CD4-positive, CD25-positive, alpha-beta regulatory T cell (primary cell): ENCODE measurements around the gene STH. TPM values are rescaled to one million over a fixed set of nuclear protein-coding genes. Genes with fewer than 3 reads are reported as not detected.
A peak's percentile ranks its signal among the peaks of the same experiment; 100 is the strongest.

Experiments used
- ATAC-seq, 2 donors: fragments of 150-1000 bp; cut with Tn5 transposase; one replicate each; pipeline ENCODE4 v1.10.0; 2021; ENCODE audit warnings: low read depth in 2 of 2, moderate number of reproducible peaks in 2 of 2, moderate library complexity in 1 of 2
- DNase-seq, 3 donors: peaks; one replicate each; pipeline versions ENCODE4 v3.0.0 to v3.0.0-alpha.2; 2012 to 2022; ENCODE audit warnings: mixed read lengths in 1 of 3
- H3K27ac ChIP-seq: one replicate; pipeline ENCODE4 v1.7.0; 2013; ENCODE audit warnings: mild to moderate bottlenecking, low read length; ENCODE audit not compliant: insufficient read depth, poor library complexity, severe bottlenecking
- H3K27me3 ChIP-seq: one replicate; pipeline ENCODE4 v1.7.0; 2013; ENCODE audit warnings: low read length; ENCODE audit not compliant: control insufficient read depth, insufficient read depth
- H3K36me3 ChIP-seq: one replicate; pipeline ENCODE4 v1.7.0; 2013; ENCODE audit warnings: mild to moderate bottlenecking, low read length, moderate library complexity; ENCODE audit not compliant: control insufficient read depth, insufficient read depth
- H3K4me1 ChIP-seq: 2 replicates; pipeline ENCODE4 v1.7.0; 2013; ENCODE audit warnings: mild to moderate bottlenecking, low read length; ENCODE audit not compliant: insufficient read depth, control insufficient read depth, poor library complexity, severe bottlenecking
- H3K4me3 ChIP-seq: one replicate; pipeline ENCODE4 v1.7.0; 2013; ENCODE audit warnings: low read depth, mild to moderate bottlenecking, low read length, moderate library complexity
- H3K9me3 ChIP-seq, 2 experiments: 1 replicate in 1 of 2; 2 replicates in 1 of 2; pipeline ENCODE4 v1.7.0; 2013; ENCODE audit warnings: low read length in 2 of 2, mild to moderate bottlenecking in 1 of 2, moderate library complexity in 1 of 2; ENCODE audit not compliant: control insufficient read depth in 2 of 2
- H3K27ac Mint-ChIP-seq, 3 donors: one replicate each; pipeline ENCODE4 v1.8.0; 2020 to 2022; ENCODE audit warnings: mild to moderate bottlenecking in 3 of 3, mixed read lengths in 3 of 3, moderate library complexity in 2 of 3
- H3K27me3 Mint-ChIP-seq: one replicate; pipeline ENCODE4 v1.8.0; 2022; ENCODE audit warnings: mild to moderate bottlenecking, mixed read lengths
- H3K36me3 Mint-ChIP-seq: one replicate; pipeline ENCODE4 v1.8.0; 2020; ENCODE audit warnings: mixed read lengths
- H3K4me1 Mint-ChIP-seq, 4 donors: one replicate each; pipeline ENCODE4 v1.8.0; 2020 to 2022; ENCODE audit warnings: mixed read lengths in 4 of 4, mild to moderate bottlenecking in 1 of 4
- H3K4me3 Mint-ChIP-seq, 4 donors: one replicate each; pipeline ENCODE4 v1.8.0; 2020 to 2022; ENCODE audit warnings: mild to moderate bottlenecking in 4 of 4, mixed read lengths in 4 of 4, moderate library complexity in 3 of 4
- H3K9me3 Mint-ChIP-seq, 7 donors: one replicate each; pipeline ENCODE4 v1.8.0; 2020 to 2022; ENCODE audit warnings: mixed read lengths in 7 of 7, mild to moderate bottlenecking in 3 of 7, moderate library complexity in 2 of 7
- polyA plus RNA-seq, 4 donors: library from polyadenylated mRNA; unstranded; fragments of 300-500 nt; fragmentation: Illumina TruSeq; gene quantifications; one replicate each; pipeline ENCODE4 v1.2.3, GENCODE V29; 2021
- total RNA-seq: library from RNA; stranded (reverse); gene quantifications from one replicate; pipeline ENCODE4 v1.2.3, GENCODE V29; 2022

Gene STH
- total and polyA plus RNA-seq, 5 donors from 2014 or later: not detected

GRCh38 chr17:45980855-45981254 lies 18.2 kb upstream of the STH start:
- H3K4me3 ChIP-seq: no peak overlapping the region
- H3K27ac Mint-ChIP-seq: no peak overlapping the region
- H3K36me3 Mint-ChIP-seq: no peaks in the 10 kb centered on the region
- DNase-seq: no peak
- ATAC-seq: no peak
- no peaks in the 10 kb centered on the region for H3K36me3 ChIP-seq
- no peak overlapping the region for H3K27ac ChIP-seq
- H3K27me3 ChIP-seq: no peaks in the 10 kb centered on the region
- H3K4me1 Mint-ChIP-seq: no peaks in the 10 kb centered on the region
- H3K9me3 ChIP-seq: no peaks in the 10 kb centered on the region
- H3K4me1 ChIP-seq: no peaks in the 10 kb centered on the region
- no peak overlapping the region for H3K4me3 Mint-ChIP-seq
- no peaks in the 10 kb centered on the region for H3K9me3 Mint-ChIP-seq
- H3K27me3 Mint-ChIP-seq: peaks cover 13% of the 10 kb centered on the region

DNA sequence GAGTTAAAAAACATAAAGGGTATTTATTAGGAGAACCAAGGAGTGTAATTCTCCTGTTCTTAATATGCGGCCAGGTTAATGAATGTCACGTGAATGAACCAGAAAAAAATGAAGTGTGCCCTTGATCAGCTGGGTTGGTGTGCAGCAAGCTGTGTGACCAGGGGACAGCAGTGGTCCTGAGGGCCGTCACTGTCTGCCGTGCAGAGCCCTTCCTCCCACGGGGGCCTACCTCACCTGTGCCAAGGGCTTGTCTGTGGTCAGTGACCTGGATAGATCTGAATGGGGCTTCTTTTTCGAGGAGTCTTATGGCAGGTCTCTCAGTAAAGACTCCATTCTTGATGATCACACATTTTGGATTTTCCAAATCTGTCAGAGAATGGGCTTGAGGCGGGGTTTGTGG lies 17.7 kb upstream of the STH start:
- H3K27me3 Mint-ChIP-seq: peaks cover 15% of the 10 kb centered on the region
- Histone ChIP-seq H3K36me3 (no peaks in the 10 kb centered on the region), H3K27me3 (no peaks in the 10 kb centered on the region), H3K9me3 (no peaks in the 10 kb centered on the region), H3K27ac (no peak overlapping the region), H3K4me3 (no peak overlapping the region), H3K4me1 (no peaks in the 10 kb centered on the region)
- no peaks in the 10 kb centered on the region for H3K4me1 Mint-ChIP-seq
- no peaks in the 10 kb centered on the region for H3K9me3 Mint-ChIP-seq
- ATAC-seq (no peak), DNase-seq (no peak)
- peak overlapping the region in 1 of 3 donors; percentile 40 for H3K27ac Mint-ChIP-seq
- no peak overlapping the region for H3K4me3 Mint-ChIP-seq
- no peaks in the 10 kb centered on the region for H3K36me3 Mint-ChIP-seq

GRCh38 chr17:45982791-45983613 lies 16.0 kb upstream of the STH start:
- H3K9me3 Mint-ChIP-seq: no peaks in the 10 kb centered on the region
- Histone ChIP-seq H3K27me3 (no peaks in the 10 kb centered on the region), H3K9me3 (no peaks in the 10 kb centered on the region), H3K4me1 (no peaks in the 10 kb centered on the region), H3K4me3 (no peak overlapping the region), H3K36me3 (no peaks in the 10 kb centered on the region), H3K27ac (no peak overlapping the region)
- H3K36me3 Mint-ChIP-seq: no peaks in the 10 kb centered on the region
- peaks cover 15% of the 10 kb centered on the region for H3K27me3 Mint-ChIP-seq
- DNase-seq (no peak), ATAC-seq (no peak)
- no peak overlapping the region for H3K27ac Mint-ChIP-seq
- H3K4me1 Mint-ChIP-seq: no peaks in the 10 kb centered on the region
- H3K4me3 Mint-ChIP-seq: no peak overlapping the region

- Mint-ChIP-seq H3K4me1 (no peaks in the 10 kb centered on the region), H3K36me3 (no peaks in the 10 kb centered on the region), H3K4me3 (no peak overlapping the region), H3K27ac (peak overlapping the region in 1 of 3 donors; percentile 43), H3K9me3 (no peaks in the 10 kb centered on the region), H3K27me3 (peaks cover 15% of the 10 kb centered on the region)
- H3K36me3 ChIP-seq: no peaks in the 10 kb centered on the region
- H3K4me3 ChIP-seq: no peak overlapping the region
- no peaks in the 10 kb centered on the region for H3K27me3 ChIP-seq
- DNase-seq: no peak
- no peaks in the 10 kb centered on the region for H3K4me1 ChIP-seq
- H3K9me3 ChIP-seq: no peaks in the 10 kb centered on the region
- no peak for ATAC-seq
- H3K27ac ChIP-seq: no peak overlapping the region
These were observed 15.3 kb upstream of the STH start for GRCh38 chr17:45983614-45984310.

GRCh38 chr17:45984368-45984767 lies 14.7 kb upstream of the STH start:
- Mint-ChIP-seq H3K27ac (no peak overlapping the region), H3K36me3 (no peaks in the 10 kb centered on the region), H3K27me3 (peaks cover 10% of the 10 kb centered on the region), H3K9me3 (no peaks in the 10 kb centered on the region), H3K4me3 (no peak overlapping the region), H3K4me1 (no peaks in the 10 kb centered on the region)
- Histone ChIP-seq H3K27ac (no peak overlapping the region), H3K36me3 (no peaks in the 10 kb centered on the region), H3K4me1 (no peaks in the 10 kb centered on the region), H3K9me3 (no peaks in the 10 kb centered on the region), H3K4me3 (no peak overlapping the region), H3K27me3 (no peaks in the 10 kb centered on the region)
- ATAC-seq: no peak
- no peak for DNase-seq

GRCh38 chr17:45985447-45985846 lies 13.6 kb upstream of the STH start:
- Mint-ChIP-seq H3K4me3 (no peak overlapping the region), H3K27ac (no peak overlapping the region), H3K36me3 (no peaks in the 10 kb centered on the region), H3K4me1 (no peaks in the 10 kb centered on the region), H3K27me3 (peaks cover 10% of the 10 kb centered on the region), H3K9me3 (no peaks in the 10 kb centered on the region)
- Histone ChIP-seq H3K27me3 (no peaks in the 10 kb centered on the region), H3K4me1 (no peaks in the 10 kb centered on the region), H3K4me3 (no peak overlapping the region), H3K27ac (no peak overlapping the region), H3K36me3 (no peaks in the 10 kb centered on the region), H3K9me3 (no peaks in the 10 kb centered on the region)
- no peak for DNase-seq
- no peak for ATAC-seq

GRCh38 chr17:45986056-45986455 lies 13.0 kb upstream of the STH start:
- Mint-ChIP-seq H3K36me3 (no peaks in the 10 kb centered on the region), H3K27me3 (peaks cover 10% of the 10 kb centered on the region), H3K4me1 (no peaks in the 10 kb centered on the region), H3K9me3 (peaks cover 0 to 3% (median 0%) of the 10 kb centered on the region in 7 donors), H3K27ac (no peak overlapping the region), H3K4me3 (no peak overlapping the region)
- H3K36me3 ChIP-seq: no peaks in the 10 kb centered on the region
- DNase-seq (no peak), ATAC-seq (no peak)
- no peak overlapping the region for H3K4me3 ChIP-seq
- H3K4me1 ChIP-seq: no peaks in the 10 kb centered on the region
- H3K9me3 ChIP-seq: no peaks in the 10 kb centered on the region
- no peak overlapping the region for H3K27ac ChIP-seq
- no peaks in the 10 kb centered on the region for H3K27me3 ChIP-seq

DNA sequence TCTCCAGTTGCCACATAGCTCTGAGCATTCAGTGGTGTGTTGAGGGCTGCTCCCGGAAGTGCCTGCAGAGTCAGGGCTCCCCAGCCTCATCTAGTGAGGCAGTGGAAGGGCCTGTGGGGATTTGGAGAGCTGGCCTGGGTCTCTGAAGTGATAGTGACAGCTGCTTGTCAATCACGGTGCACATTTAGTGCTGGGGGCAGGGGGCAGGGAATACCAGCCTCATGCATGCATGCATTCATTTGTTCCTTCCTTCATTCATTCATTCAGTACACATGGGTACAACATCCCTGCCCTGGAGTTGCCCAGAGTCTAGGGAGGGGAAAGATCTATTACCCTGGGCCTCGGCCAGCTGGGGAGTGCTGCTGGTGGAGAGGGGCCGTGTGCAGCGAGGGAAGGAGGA lies 11.3 kb upstream of the STH start:
- Histone ChIP-seq H3K27ac (no peak overlapping the region), H3K9me3 (no peaks in the 10 kb centered on the region), H3K4me3 (no peak overlapping the region), H3K4me1 (no peaks in the 10 kb centered on the region), H3K27me3 (no peaks in the 10 kb centered on the region), H3K36me3 (no peaks in the 10 kb centered on the region)
- DNase-seq: no peak
- peaks cover 0 to 3% (median 0%) of the 10 kb centered on the region in 7 donors for H3K9me3 Mint-ChIP-seq
- no peaks in the 10 kb centered on the region for H3K4me1 Mint-ChIP-seq
- H3K4me3 Mint-ChIP-seq: peak overlapping the region in 1 of 4 donors; percentile 4
- H3K36me3 Mint-ChIP-seq: no peaks in the 10 kb centered on the region
- H3K27ac Mint-ChIP-seq: no peak overlapping the region
- ATAC-seq: no peak
- peaks cover 10% of the 10 kb centered on the region for H3K27me3 Mint-ChIP-seq
